Measurements from ENCODE around the gene WIZ. TPM values are rescaled to one million over a fixed set of nuclear protein-coding genes. Genes with fewer than 3 reads are reported as not detected.
A peak's percentile ranks its signal among the peaks of the same experiment; 100 is the strongest.

WIZ gene
- total RNA-seq, 1 donor from 2014 or later, result 42.7 TPM

- Histone ChIP-seq H3K4me3 (ENCODE audit: low read depth, low read length) (peak overlapping the region; percentile 96), H3K36me3 (ENCODE audit: control insufficient read depth, insufficient read depth, low read length) (peaks cover 3% of the 10 kb centered on the region), H3K27me3 (ENCODE audit: control insufficient read depth, insufficient read depth, low read length) (no peaks in the 10 kb centered on the region)
- no peak for DNase-seq (ENCODE audit: low read depth)
- TF ChIP-seq, protein P1, sequence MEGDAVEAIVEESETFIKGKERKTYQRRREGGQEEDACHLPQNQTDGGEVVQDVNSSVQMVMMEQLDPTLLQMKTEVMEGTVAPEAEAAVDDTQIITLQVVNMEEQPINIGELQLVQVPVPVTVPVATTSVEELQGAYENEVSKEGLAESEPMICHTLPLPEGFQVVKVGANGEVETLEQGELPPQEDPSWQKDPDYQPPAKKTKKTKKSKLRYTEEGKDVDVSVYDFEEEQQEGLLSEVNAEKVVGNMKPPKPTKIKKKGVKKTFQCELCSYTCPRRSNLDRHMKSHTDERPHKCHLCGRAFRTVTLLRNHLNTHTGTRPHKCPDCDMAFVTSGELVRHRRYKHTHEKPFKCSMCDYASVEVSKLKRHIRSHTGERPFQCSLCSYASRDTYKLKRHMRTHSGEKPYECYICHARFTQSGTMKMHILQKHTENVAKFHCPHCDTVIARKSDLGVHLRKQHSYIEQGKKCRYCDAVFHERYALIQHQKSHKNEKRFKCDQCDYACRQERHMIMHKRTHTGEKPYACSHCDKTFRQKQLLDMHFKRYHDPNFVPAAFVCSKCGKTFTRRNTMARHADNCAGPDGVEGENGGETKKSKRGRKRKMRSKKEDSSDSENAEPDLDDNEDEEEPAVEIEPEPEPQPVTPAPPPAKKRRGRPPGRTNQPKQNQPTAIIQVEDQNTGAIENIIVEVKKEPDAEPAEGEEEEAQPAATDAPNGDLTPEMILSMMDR (IDR thresholded peaks at IDR 0.05; ENCODE audit: insufficient read depth, low read length, poor library complexity, severe bottlenecking), result no peak
Observed at GRCh38 chr19:15378534-15379082, 71.1 kb downstream of the WIZ start.

DNA sequence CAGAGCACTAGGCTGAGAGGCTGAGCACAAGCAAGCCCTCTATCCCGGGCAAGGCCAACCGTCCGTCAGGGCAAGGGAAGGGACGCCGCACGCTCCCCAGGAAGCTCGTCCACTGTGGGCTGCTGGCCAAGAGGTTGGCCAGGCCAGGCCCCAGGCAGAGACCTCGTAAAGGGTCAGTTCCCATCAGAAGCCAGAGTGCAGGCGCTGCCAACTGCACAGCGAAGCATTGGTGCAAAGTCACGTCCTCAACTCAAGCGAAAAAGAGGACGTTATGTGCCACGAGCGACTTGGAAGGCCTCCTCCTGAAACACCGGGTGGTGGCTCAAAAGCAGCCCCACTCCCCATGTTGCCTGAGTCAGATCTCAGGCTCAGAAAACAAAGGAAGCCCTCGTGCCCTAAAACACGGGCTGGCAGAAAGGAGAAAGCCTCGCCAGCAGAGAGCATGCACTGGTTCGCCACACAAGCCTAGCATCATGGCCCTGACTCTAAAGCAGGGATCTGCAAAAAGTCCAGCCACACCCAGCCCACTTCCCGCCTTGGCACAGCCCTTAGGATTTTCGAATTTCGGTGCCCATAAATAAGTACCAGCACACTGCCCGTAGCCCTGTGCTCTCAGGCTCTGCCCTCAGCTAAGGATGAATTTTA, 74.8 kb downstream of the WIZ start:
- H3K4me3 ChIP-seq (ENCODE audit: low read depth, low read length), result no peak overlapping the region
- TF ChIP-seq, protein P1 (IDR thresholded peaks at IDR 0.05; ENCODE audit: insufficient read depth, low read length, poor library complexity, severe bottlenecking), result no peak
- peaks cover 8% of the 10 kb centered on the region for H3K36me3 ChIP-seq (ENCODE audit: control insufficient read depth, insufficient read depth, low read length)
- DNase-seq (ENCODE audit: low read depth), result no peak
- H3K27me3 ChIP-seq (ENCODE audit: control insufficient read depth, insufficient read depth, low read length), result no peaks in the 10 kb centered on the region

DNA sequence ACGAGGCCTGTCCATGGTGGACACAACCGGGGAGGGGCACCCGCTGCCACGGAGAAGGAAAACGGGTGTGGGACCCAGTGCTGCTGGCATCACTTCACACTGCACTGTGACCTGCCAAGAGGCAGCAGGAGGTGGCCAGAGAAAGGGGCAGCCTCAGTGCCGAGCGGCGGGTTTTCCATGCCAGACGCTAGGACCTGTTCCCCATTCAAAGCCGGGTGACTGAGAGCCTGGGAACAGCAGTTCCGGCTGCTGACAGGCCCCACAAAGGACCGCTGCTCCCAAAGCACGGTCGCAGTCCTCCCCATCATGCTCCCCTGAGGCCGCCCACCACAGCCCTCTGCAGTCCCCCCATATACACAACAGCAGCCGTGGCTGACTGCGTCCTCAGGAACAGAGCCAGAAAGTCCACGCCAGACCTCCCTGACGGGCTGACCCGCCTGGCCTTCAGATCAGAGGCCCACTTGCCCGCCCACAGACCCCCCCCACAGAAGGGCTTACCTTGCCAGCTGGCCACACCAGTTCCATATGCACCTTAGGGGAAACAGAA, 75.6 kb downstream of the WIZ start:
- DNase-seq (ENCODE audit: low read depth), result no peak
- TF ChIP-seq, protein P1 (IDR thresholded peaks at IDR 0.05; ENCODE audit: insufficient read depth, low read length, poor library complexity, severe bottlenecking), result no peak
- H3K4me3 ChIP-seq (ENCODE audit: low read depth, low read length), result no peak overlapping the region
- H3K36me3 ChIP-seq (ENCODE audit: control insufficient read depth, insufficient read depth, low read length), result peaks cover 9% of the 10 kb centered on the region
- H3K27me3 ChIP-seq (ENCODE audit: control insufficient read depth, insufficient read depth, low read length), result no peaks in the 10 kb centered on the region

DNA sequence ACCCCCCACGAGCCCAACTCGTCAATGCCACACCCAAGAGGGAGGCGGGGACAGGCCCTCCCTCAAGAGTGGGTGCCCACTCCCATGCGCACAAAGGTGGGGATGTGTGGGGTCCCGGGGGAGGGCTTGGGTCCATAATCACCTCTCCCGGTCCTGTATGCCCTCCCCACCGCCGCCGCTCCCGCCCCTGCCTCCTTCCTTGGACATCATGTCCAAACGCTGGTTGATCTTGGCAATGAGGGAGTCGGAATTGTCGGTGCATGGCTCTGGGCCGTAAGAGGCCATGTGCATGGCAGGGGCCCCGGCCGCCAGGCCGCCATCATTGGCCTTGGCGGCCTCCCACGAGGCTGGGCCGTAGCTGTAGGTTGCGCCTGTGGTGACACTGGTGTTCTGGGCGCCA, 76.1 kb downstream of the WIZ start:
- H3K4me3 ChIP-seq (ENCODE audit: low read depth, low read length), result no peak overlapping the region
- peaks cover 9% of the 10 kb centered on the region for H3K36me3 ChIP-seq (ENCODE audit: control insufficient read depth, insufficient read depth, low read length)
- no peaks in the 10 kb centered on the region for H3K27me3 ChIP-seq (ENCODE audit: control insufficient read depth, insufficient read depth, low read length)
- TF ChIP-seq, protein P1 (IDR thresholded peaks at IDR 0.05; ENCODE audit: insufficient read depth, low read length, poor library complexity, severe bottlenecking), result no peak
- DNase-seq (ENCODE audit: low read depth), result no peak

GRCh38 chr19:15372891-15373301, 76.9 kb downstream of the WIZ start:
- DNase-seq (ENCODE audit: low read depth), result no peak
- no peak overlapping the region for H3K4me3 ChIP-seq (ENCODE audit: low read depth, low read length)
- TF ChIP-seq, protein P1 (IDR thresholded peaks at IDR 0.05; ENCODE audit: insufficient read depth, low read length, poor library complexity, severe bottlenecking), result no peak
- peaks cover 9% of the 10 kb centered on the region for H3K36me3 ChIP-seq (ENCODE audit: control insufficient read depth, insufficient read depth, low read length)
- no peaks in the 10 kb centered on the region for H3K27me3 ChIP-seq (ENCODE audit: control insufficient read depth, insufficient read depth, low read length)
